Keratinocyte (primary cell): Measurements from ENCODE around the gene ESR2. TPM values are rescaled to one million over a fixed set of nuclear protein-coding genes. Genes with fewer than 3 reads are reported as not detected.
"Not testable (repeated sequence)": the region's sequence is repeated elsewhere in the genome, so short reads cannot be mapped to it uniquely, and the experiment has no call there.

Source experiments
- DNase-seq: peaks from one replicate; pipeline ENCODE4 v3.0.0-alpha.2; 2011; ENCODE audit warnings: low read depth, missing footprints, low spot score
- FAIRE-seq: peaks from 2 replicates; lab custom pipeline; 2011; peaks lifted over from hg19 to GRCh38; lab: Jason Lieb, UNC
- H2AFZ ChIP-seq: 2 replicates; pipeline ENCODE4 v1.6.0; 2012; ENCODE audit warnings: low read length, control low read depth, inconsistent platforms; ENCODE audit not compliant: control insufficient read depth
- H3K27ac ChIP-seq: 2 replicates; pipeline ENCODE4 v1.5.1; 2011; ENCODE audit warnings: low read length; ENCODE audit not compliant: control insufficient read depth, insufficient read depth
- H3K27me3 ChIP-seq: 3 replicates; pipeline ENCODE4 v1.6.0; 2011; ENCODE audit warnings: low read length; ENCODE audit not compliant: control insufficient read depth, insufficient read depth; ENCODE audit errors: extremely low read depth
- H3K36me3 ChIP-seq, 2 experiments: 2 replicates in 1 of 2; 3 replicates in 1 of 2; pipeline ENCODE4 v1.5.1; 2011; ENCODE audit warnings: low read length in 2 of 2, mild to moderate bottlenecking in 1 of 2; ENCODE audit not compliant: control insufficient read depth in 2 of 2, insufficient read depth in 2 of 2; ENCODE audit errors: extremely low read depth in 1 of 2
- H3K4me1 ChIP-seq: 3 replicates; pipeline ENCODE4 v1.5.1; 2011; ENCODE audit warnings: low read length; ENCODE audit not compliant: control insufficient read depth, insufficient read depth; ENCODE audit errors: extremely low read depth
- H3K4me2 ChIP-seq: 3 replicates; pipeline ENCODE4 v1.6.0; 2011; ENCODE audit warnings: low read depth, low read length; ENCODE audit not compliant: control insufficient read depth, insufficient read depth; ENCODE audit errors: extremely low read depth
- H3K4me3 ChIP-seq, 3 experiments: fragments of 200-600 bp in 1 of 3; sonication (generic) in 1 of 3; 2 replicates in 2 of 3; 3 replicates in 1 of 3; pipeline ENCODE4 v1.5.1; 2011 to 2016; ENCODE audit warnings: low read length in 3 of 3, mild to moderate bottlenecking in 3 of 3, control low read depth in 2 of 3, inconsistent platforms in 1 of 3, low read depth in 1 of 3, mixed read lengths in 1 of 3, mixed run types in 1 of 3, moderate library complexity in 1 of 3; ENCODE audit not compliant: control insufficient read depth in 2 of 3, insufficient read depth in 2 of 3; ENCODE audit errors: extremely low read depth in 1 of 3
- H3K79me2 ChIP-seq: 2 replicates; pipeline ENCODE4 v1.6.0; 2012; ENCODE audit warnings: low read length; ENCODE audit not compliant: control insufficient read depth, insufficient read depth
- H3K9ac ChIP-seq: 3 replicates; pipeline ENCODE4 v1.6.0; 2011; ENCODE audit warnings: low read length; ENCODE audit not compliant: control insufficient read depth, insufficient read depth; ENCODE audit errors: extremely low read depth
- H3K9me1 ChIP-seq: 3 replicates; pipeline ENCODE4 v1.6.0; 2011; ENCODE audit warnings: low read length; ENCODE audit not compliant: control insufficient read depth, insufficient read depth; ENCODE audit errors: extremely low read depth
- H3K9me3 ChIP-seq: 2 replicates; pipeline ENCODE4 v1.5.1; 2012; ENCODE audit warnings: low read depth, low read length; ENCODE audit not compliant: control insufficient read depth
- H4K20me1 ChIP-seq: 3 replicates; pipeline ENCODE4 v1.6.0; 2011; ENCODE audit warnings: low read length; ENCODE audit not compliant: control insufficient read depth, insufficient read depth; ENCODE audit errors: extremely low read depth
- CTCF ChIP-seq, 3 experiments: IDR thresholded peaks in 1 of 3; conservative IDR thresholded peaks in 1 of 3; optimal IDR thresholded peaks in 1 of 3; 2 replicates in 2 of 3; 3 replicates in 1 of 3; pipeline versions ENCODE3 to v1.5.1; 2011; ENCODE audit warnings: low read length in 3 of 3, mild to moderate bottlenecking in 3 of 3, moderate library complexity in 2 of 3, control low read depth in 1 of 3, inconsistent platforms in 1 of 3; ENCODE audit not compliant: insufficient read depth in 2 of 3; ENCODE audit errors: extremely low read depth in 1 of 3
- EZH2 ChIP-seq: IDR thresholded peaks from one replicate; pipeline ENCODE4 v1.6.1; 2012; ENCODE audit warnings: inconsistent platforms, mild to moderate bottlenecking, low read length, moderate library complexity
- dilution Hi-C: fragments of 300-500 bp; cut with MboI; formaldehyde crosslinking; loops from one replicate; pipeline ENCODE4 v1.7.0; 2020; ENCODE audit warnings: low sequenced_read_pairs; ENCODE audit not compliant: extremely low pct_ligation_motif_present
- polyA plus RNA-seq, 5 experiments: library from polyadenylated mRNA; depleted of rRNA in 3 of 5; stranded (reverse) in 3 of 5; stranded (forward) in 1 of 5; unstranded in 1 of 5; fragments of >200 nt; gene quantifications; 1 replicate in 1 of 5; 2 replicates in 3 of 5; 3 replicates in 1 of 5; pipeline versions ENCODE4 v1.2.1 to v1.2.3, GENCODE V29; 2011 to 2012; ENCODE audit warnings: missing spikeins in 2 of 5, low read depth in 1 of 5, low replicate concordance in 1 of 5

ESR2 gene
- polyA plus RNA-seq, 1 donor (not counting 4 experiments of a cell fraction or from before 2014, with no cell fraction given), result 0.03 TPM

- Histone ChIP-seq H3K4me3 (no peak overlapping the region), H3K4me1 (no peaks in the 10 kb centered on the region), H3K4me2 (no peak overlapping the region), H4K20me1 (no peaks in the 10 kb centered on the region), H3K27me3 (no peaks in the 10 kb centered on the region), H3K9me3 (no peaks in the 10 kb centered on the region), H3K9ac (no peak overlapping the region), H3K36me3 (no peaks in the 10 kb centered on the region), H3K9me1 (no peaks in the 10 kb centered on the region), H3K27ac (no peak overlapping the region), H3K79me2 (no peaks in the 10 kb centered on the region), H2AFZ (no peak overlapping the region)
- TF ChIP-seq CTCF (optimal IDR thresholded peaks at IDR 0.05 in 1 of 3, IDR thresholded peaks at IDR 0.05 in 1 of 3, conservative IDR thresholded peaks at IDR 0.05 in 1 of 3; ENCODE audit: extremely low read depth in 1 of 3, insufficient read depth in 2 of 3, low read length in 3 of 3), result no peak
- TF ChIP-seq EZH2, result no peak
- FAIRE-seq, result no peak
- dilution Hi-C loops, result no loop called here
- DNase-seq, result no peak
These were observed 30.7 kb upstream of the ESR2 start for GRCh38 chr14:64324895-64325294.

GRCh38 chr14:64324461-64324860 is 30.3 kb upstream of the ESR2 start:
- no peak overlapping the region for H3K9ac ChIP-seq
- H3K36me3 ChIP-seq, result no peaks in the 10 kb centered on the region
- no peaks in the 10 kb centered on the region for H3K4me1 ChIP-seq
- no peak overlapping the region for H3K4me2 ChIP-seq
- no peak overlapping the region for H3K4me3 ChIP-seq
- H2AFZ ChIP-seq, result no peak overlapping the region
- H3K27me3 ChIP-seq, result no peaks in the 10 kb centered on the region
- no peaks in the 10 kb centered on the region for H3K9me1 ChIP-seq
- dilution Hi-C loops, result no loop called here
- H3K79me2 ChIP-seq, result no peaks in the 10 kb centered on the region
- DNase-seq, result no peak
- FAIRE-seq, result no peak
- H3K9me3 ChIP-seq, result no peaks in the 10 kb centered on the region
- no peaks in the 10 kb centered on the region for H4K20me1 ChIP-seq
- TF ChIP-seq EZH2 (no peak), CTCF (optimal IDR thresholded peaks at IDR 0.05 in 1 of 3, IDR thresholded peaks at IDR 0.05 in 1 of 3, conservative IDR thresholded peaks at IDR 0.05 in 1 of 3; ENCODE audit: extremely low read depth in 1 of 3, insufficient read depth in 2 of 3, low read length in 3 of 3) (no peak)
- no peak overlapping the region for H3K27ac ChIP-seq

- FAIRE-seq, H3K9me3 ChIP-seq, H3K4me3 ChIP-seq, H3K27me3 ChIP-seq, DNase-seq, H4K20me1 ChIP-seq, H2AFZ ChIP-seq, H3K4me1 ChIP-seq, H3K4me2 ChIP-seq, H3K9me1 ChIP-seq, dilution Hi-C loops, H3K27ac ChIP-seq, H3K9ac ChIP-seq, H3K36me3 ChIP-seq, H3K79me2 ChIP-seq: not testable (repeated sequence)
These were observed 26.2 kb upstream of the ESR2 start for GRCh38 chr14:64320362-64320761.

- dilution Hi-C loops, H3K4me2 ChIP-seq, H3K9me3 ChIP-seq, DNase-seq, H3K9me1 ChIP-seq, H3K9ac ChIP-seq, H3K4me3 ChIP-seq, H3K27me3 ChIP-seq, H3K79me2 ChIP-seq, H3K4me1 ChIP-seq, H3K36me3 ChIP-seq, FAIRE-seq, H3K27ac ChIP-seq, H2AFZ ChIP-seq, H4K20me1 ChIP-seq: not testable (repeated sequence)
These were observed 24.5 kb upstream of the ESR2 start for GRCh38 chr14:64318695-64319094.
